Measurements from ENCODE around the gene AJM1.

AJM1 gene

GRCh38 chr9:136849960-136850865 lies 7.9 kb downstream of the AJM1 start:
- no peak for DNase-seq (ENCODE audit: low read depth)

GRCh38 chr9:136850866-136851775 lies 8.8 kb downstream of the AJM1 start:
- no peak overlapping the region for H3K4me3 ChIP-seq (replicated peaks; ENCODE audit: low read depth, low read length)
- DNase-seq (ENCODE audit: low read depth): no peak
- TF ChIP-seq CTCF (IDR thresholded peaks at IDR 0.05; ENCODE audit: low read length, missing control alignments): no peak

More at GRCh38 chr9:136849960-136850865, 7.9 kb downstream of the AJM1 start:
- no peak for TF ChIP-seq CTCF (IDR thresholded peaks at IDR 0.05; ENCODE audit: low read length, missing control alignments)
- H3K4me3 ChIP-seq (replicated peaks; ENCODE audit: low read depth, low read length): peak overlapping the region; percentile 86

- no peak for DNase-seq (ENCODE audit: low read depth)
- H3K4me3 ChIP-seq (replicated peaks; ENCODE audit: low read depth, low read length): no peak within 1 kb of the TSS
- TF ChIP-seq CTCF (IDR thresholded peaks at IDR 0.05; ENCODE audit: low read length, missing control alignments): no peak
These were observed 9.8 kb downstream of the AJM1 start, which contains the start of gene MAMDC4 for GRCh38 chr9:136851941-136852663. Gene MAMDC4, plus strand, starts transcription at chr9:136852346. Its CDS starts 71 bp downstream, at chr9:136852417.

GRCh38 chr9:136852664-136853595 lies 10.7 kb downstream of the AJM1 start:
- H3K4me3 ChIP-seq (replicated peaks; ENCODE audit: low read depth, low read length): no peak overlapping the region
- TF ChIP-seq CTCF (IDR thresholded peaks at IDR 0.05; ENCODE audit: low read length, missing control alignments): no peak
- no peak for DNase-seq (ENCODE audit: low read depth)

- H3K4me3 ChIP-seq (replicated peaks; ENCODE audit: low read depth, low read length): no peak overlapping the region
- no peak for TF ChIP-seq CTCF (IDR thresholded peaks at IDR 0.05; ENCODE audit: low read length, missing control alignments)
- no peak for DNase-seq (ENCODE audit: low read depth)
These were observed 11.4 kb downstream of the AJM1 start for GRCh38 chr9:136853596-136854112.

Measured in fibroblast of pulmonary artery (primary cell).